T-helper 2 cell treated with Interferon-gamma antibody and Interleukin-4, amounts not matched to agents 100 ng/mL and 5 ng/mL, for 36 hours (primary cell): Measurements from ENCODE around the gene ARHGAP19. TPM values are rescaled to one million over a fixed set of nuclear protein-coding genes. Genes with fewer than 3 reads are reported as not detected.

Experiments
- intact Hi-C: fragments of 100-400 bp; cut with micrococcal nuclease; formaldehyde crosslinking; loops from one replicate; pipeline ENCODE4 v1.15.1; 2023
- total RNA-seq: library from RNA; stranded (reverse); gene quantifications from 2 replicates; pipeline ENCODE4 v1.2.3, GENCODE V29; 2022

Gene ARHGAP19, protein sequence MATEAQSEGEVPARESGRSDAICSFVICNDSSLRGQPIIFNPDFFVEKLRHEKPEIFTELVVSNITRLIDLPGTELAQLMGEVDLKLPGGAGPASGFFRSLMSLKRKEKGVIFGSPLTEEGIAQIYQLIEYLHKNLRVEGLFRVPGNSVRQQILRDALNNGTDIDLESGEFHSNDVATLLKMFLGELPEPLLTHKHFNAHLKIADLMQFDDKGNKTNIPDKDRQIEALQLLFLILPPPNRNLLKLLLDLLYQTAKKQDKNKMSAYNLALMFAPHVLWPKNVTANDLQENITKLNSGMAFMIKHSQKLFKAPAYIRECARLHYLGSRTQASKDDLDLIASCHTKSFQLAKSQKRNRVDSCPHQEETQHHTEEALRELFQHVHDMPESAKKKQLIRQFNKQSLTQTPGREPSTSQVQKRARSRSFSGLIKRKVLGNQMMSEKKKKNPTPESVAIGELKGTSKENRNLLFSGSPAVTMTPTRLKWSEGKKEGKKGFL
- total RNA-seq: 38.0 and 41.3 TPM in 2 replicates

DNA sequence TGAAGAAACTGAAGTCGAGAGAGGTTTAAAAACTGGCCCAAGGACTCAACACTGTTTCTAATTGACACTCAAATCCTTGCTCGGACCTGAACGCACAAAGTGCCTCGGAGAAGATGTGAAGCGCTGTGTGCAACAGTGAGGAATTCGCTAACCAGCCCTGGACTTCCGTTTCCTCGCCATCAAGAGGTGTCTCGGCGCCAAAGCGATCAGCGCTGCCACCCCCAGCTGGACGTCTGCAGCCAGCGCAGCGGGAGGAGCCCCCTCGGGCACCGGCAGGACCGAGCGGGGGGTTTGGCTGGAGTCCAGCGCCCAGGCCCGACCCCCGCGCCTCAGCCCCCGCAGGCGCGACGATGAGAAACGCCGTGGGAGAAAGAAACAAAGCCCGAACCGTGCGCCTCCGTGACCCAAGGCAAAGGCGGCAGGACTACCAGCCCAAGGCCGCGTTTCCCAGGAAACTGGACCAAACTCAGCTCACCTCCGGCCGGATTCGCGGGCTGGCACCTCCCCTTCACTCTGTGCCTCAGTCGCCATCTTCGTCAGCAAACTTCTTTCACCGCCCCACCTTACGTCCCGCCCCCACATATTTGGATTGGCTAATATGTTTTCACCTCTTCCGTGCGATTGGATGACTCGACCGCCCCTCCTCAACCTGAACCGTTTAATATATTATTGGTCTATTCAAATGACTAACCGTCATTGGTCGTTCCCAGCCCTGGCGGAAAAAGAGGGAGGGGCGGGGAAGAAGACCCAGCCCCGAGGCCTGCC is at the start of gene ARHGAP19:
ARHGAP19 (minus strand) TSS at position 541 of the 765 bp plus-strand sequence; CDS start at position 531, 10 bp downstream.
- intact Hi-C loops: loop anchor here (1.0 to 10.0 kb wide), 8 partner anchors 27 to 705 kb away; partner anchors contain the start of genes EXOSC1, FRAT1, FRAT2 and LCOR

GRCh38 chr10:97341416-97341815 is 49.0 kb upstream of the ARHGAP19 start:
- intact Hi-C loops: no loop called here

DNA sequence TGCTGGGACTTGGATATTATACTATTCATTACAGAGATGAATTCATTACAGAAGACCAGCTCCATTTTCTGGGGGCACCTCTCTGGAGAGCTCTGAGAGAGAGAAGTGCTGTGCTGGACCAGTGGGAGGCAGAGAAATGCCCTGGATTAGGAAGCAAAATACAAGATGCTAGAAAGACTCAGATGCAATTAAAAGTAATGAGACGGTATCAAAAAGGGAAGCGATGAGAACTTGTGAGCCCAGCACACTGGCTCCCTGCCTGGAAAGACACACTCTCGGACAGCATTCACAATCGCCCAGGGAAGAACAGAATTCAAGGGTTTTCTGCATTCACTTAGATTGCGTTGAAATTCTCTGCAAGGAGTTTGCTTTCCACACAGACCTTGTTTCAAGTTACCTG is 45.6 kb upstream of the ARHGAP19 start:
- intact Hi-C loops: loop anchor here (5.0 to 10.0 kb wide), 2 partner anchors 159 to 797 kb away; partner anchors contain the start of genes MMS19, R3HCC1L and UBTD1

DNA sequence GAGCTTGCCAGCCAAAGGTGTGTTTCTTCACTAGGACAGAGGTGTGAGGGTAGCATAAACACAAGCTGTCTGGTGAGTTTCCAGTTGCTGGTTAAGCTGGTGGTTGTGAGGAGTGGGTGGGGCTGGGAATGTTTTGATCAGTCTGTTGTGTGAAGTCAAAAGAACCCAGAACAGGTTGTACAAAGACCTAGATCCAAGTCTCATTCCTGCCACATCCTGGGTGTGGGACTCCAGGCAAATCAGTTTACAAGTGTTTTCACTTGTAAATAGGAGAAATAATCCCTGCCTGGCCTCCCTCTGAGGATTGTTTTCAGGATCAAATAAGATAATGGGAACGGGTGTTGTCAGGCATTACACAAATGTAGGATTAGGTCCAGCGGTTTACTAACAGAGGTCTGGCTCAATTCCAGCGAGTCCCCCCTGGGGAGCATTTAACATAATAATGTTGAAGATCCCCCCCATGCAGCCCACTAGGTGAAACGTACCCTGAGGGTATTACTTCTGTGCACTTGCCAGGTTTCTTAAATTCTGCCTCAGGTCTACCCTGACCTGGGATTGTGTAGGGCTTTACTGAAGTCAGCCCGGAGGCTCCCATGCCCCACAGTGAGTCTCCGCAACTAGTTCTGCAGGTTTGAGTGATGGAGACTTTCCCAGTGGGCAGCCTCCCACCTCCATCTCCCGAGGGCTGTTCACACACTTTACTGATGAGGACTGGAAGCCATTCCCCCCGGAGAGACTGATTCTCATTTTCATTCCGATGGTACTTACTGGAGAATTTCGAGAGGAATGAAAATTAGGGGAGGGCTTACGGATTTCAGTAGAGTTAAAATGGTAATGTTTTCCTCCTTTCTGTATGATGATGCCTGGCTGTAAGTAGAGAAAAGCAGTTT is 44.8 kb upstream of the ARHGAP19 start:
- intact Hi-C loops: loop anchor here (5.0 to 10.0 kb wide), 2 partner anchors 160 to 798 kb away; partner anchors contain the start of genes MMS19, R3HCC1L and UBTD1

DNA sequence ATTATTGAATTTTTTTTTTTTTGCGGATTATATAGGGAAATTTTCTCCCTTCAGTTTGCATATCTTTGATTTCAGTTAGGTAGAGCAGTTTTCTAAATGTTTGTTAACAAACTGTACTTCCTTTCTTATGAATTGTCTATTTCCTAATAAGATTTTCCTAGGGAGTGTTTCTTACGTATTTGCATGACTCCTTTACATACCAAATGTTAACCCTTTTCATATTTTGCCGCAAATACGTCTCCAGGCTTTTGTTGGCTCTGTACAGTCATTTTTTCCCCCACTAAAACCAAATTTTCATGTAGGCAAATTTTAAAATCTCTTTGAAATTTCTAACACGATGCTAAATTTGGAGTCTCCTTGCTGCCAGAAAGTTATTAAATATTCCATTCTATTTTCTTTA is 44.0 kb upstream of the ARHGAP19 start:
- intact Hi-C loops: loop anchor here (5.0 to 10.0 kb wide), 2 partner anchors 161 to 798 kb away; partner anchors contain the start of genes MMS19, R3HCC1L and UBTD1

GRCh38 chr10:97336006-97336405 is 43.6 kb upstream of the ARHGAP19 start:
- intact Hi-C loops: loop anchor here (5.0 to 10.0 kb wide), 2 partner anchors 161 to 799 kb away; partner anchors contain the start of genes MMS19, R3HCC1L and UBTD1

- intact Hi-C loops: loop anchor here (2.0 to 10.0 kb wide), 3 partner anchors 66 to 800 kb away; partner anchors contain the start of genes MMS19, R3HCC1L, RRP12 and UBTD1
These were observed 42.8 kb upstream of the ARHGAP19 start for GRCh38 chr10:97335188-97335619.

GRCh38 chr10:97334370-97335175 is 42.1 kb upstream of the ARHGAP19 start, which contains the start of gene FRAT2:
Gene FRAT2 (minus strand): TSS chr10:97334729. CDS start chr10:97334572, 157 bp downstream.
- intact Hi-C loops: loop anchor here (1.0 to 10.0 kb wide), 7 partner anchors 15 to 800 kb away; partner anchors contain the start of genes ARHGAP19, FRAT1, LCOR and MMS19

GRCh38 chr10:97333601-97334369 is 41.3 kb upstream of the ARHGAP19 start:
- intact Hi-C loops: loop anchor here (1.0 to 10.0 kb wide), 6 partner anchors 14 to 801 kb away; partner anchors contain the start of genes ARHGAP19, FRAT1, LCOR and R3HCC1L

GRCh38 chr10:97333351-97333600 is 40.8 kb upstream of the ARHGAP19 start:
- intact Hi-C loops: loop anchor here (5.0 to 10.0 kb wide), 3 partner anchors 56 to 802 kb away; partner anchors contain the start of genes LCOR and R3HCC1L

GRCh38 chr10:97332591-97333350 is 40.3 kb upstream of the ARHGAP19 start:
- intact Hi-C loops: loop anchor here (5.0 to 10.0 kb wide), 3 partner anchors 55 to 802 kb away; partner anchors contain the start of genes LCOR and R3HCC1L

GRCh38 chr10:97331153-97331703 is 38.8 kb upstream of the ARHGAP19 start:
- intact Hi-C loops: loop anchor here (5.0 to 10.0 kb wide), 3 partner anchors 54 to 804 kb away; partner anchors contain the start of genes LCOR and R3HCC1L

GRCh38 chr10:97329766-97330165 is 37.3 kb upstream of the ARHGAP19 start:
- intact Hi-C loops: loop anchor here (5.0 to 10.0 kb wide), 3 partner anchors 52 to 805 kb away; partner anchors contain the start of genes LCOR and R3HCC1L

GRCh38 chr10:97328646-97329453 is 36.4 kb upstream of the ARHGAP19 start:
- intact Hi-C loops: no loop called here

DNA sequence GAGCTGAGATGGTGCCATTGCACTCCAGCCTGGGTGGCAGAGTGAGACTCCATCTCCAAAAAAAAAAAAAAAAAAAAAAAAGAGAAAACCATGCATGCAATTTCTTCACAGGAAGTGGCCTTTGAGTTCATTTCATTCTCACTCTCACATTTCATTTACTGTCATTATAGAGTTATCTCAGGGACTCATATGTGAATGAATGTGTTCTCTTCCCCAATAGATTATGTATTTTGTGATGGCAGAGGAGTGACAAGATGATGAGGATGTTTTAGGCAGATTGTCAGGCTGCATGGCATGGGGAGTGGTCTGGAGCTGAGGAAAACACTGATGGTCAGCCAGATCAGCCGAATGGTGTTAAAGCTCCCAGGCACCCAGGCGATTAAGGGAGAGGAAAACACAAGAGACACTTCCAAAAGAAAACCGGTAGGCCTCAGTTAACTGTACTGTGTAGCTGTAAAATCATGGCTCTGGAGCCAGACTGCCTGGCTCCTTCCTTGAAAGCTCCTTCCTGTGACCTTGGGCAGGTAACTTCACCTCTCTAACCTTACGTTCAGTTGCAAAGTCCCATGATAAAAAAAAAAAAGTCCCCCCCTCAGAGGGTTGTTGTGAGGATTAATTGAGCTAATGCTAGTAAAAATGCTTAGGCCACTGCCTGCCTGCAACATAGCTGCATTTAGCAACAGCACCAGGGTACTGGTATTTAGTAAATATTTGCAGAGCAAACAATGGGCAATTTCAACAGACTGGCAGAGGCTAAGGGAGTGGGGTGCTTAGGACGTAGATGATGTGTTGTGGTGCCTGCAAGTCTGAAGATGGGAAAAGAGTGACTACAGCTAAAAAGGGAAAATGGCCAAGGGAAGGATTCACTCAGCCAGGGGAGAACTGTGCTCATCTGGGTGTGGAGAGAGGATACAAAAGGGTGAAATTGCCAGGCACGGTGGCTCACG is 35.2 kb upstream of the ARHGAP19 start:
- intact Hi-C loops: no loop called here
